HL-60 (cell line): Measurements from ENCODE around the gene EEF1B2.

Source experiments
- CTCF ChIP-seq: IDR thresholded peaks from one replicate; pipeline ENCODE4 v1.5.1; 2011; ENCODE audit warnings: low read length, control low read depth, inconsistent platforms; ENCODE audit not compliant: insufficient read depth
- POLR2AphosphoS5 ChIP-seq: IDR thresholded peaks from 2 replicates; pipeline ENCODE4 v1.6.1; 2012; ENCODE audit warnings: low read depth
- SPI1 ChIP-seq: IDR thresholded peaks from 2 replicates; pipeline ENCODE4 v1.6.1; 2012; ENCODE audit warnings: low read depth, mild to moderate bottlenecking, borderline replicate concordance
- TF ChIP-seq, protein P1 (sequence below): IDR thresholded peaks from 2 replicates; pipeline ENCODE4 v1.6.1; 2012; ENCODE audit warnings: low read depth; ENCODE audit not compliant: insufficient replicate concordance

DNA sequence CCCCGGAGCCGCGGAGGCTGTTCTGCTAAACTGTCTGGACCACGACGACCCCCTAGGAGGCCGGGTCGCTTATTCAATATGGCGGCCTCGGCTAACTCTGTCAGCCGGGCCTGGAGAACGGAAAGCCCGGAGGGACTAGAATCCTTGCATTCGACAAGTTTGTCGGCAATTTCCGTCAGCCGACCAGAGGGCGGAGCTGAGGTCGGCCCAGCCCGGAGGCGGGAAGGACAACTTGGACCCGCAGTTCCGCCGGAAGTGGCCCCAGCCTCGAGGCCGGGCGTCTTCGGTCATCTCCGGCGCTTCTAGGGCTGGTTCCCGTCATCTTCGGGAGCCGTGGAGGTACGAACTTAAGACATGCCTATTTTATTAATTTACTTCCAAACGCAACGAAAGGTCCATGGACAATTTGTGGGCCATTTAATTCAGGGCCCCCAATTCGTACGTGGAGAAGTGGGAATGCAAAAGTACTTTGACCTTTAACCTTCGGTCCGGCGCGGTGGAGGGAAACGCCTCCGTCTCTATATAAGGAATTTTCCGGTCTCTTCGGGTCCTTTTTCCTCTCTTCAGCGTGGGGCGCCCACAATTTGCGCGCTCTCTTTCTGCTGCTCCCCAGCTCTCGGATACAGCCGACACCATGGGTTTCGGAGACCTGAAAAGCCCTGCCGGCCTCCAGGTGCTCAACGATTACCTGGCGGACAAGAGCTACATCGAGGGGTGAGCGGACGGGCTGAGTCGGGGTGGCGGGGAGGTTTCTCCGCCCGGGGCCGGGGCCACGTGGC, at the start of gene EEF1B2, which contains the start of gene NDUFS1:
- TF ChIP-seq CTCF (no peak), POLR2AphosphoS5 (peak; percentile 80), SPI1 (peak; percentile 46; the same call in 1 of the 2 replicates)
- TF ChIP-seq, protein P1, sequence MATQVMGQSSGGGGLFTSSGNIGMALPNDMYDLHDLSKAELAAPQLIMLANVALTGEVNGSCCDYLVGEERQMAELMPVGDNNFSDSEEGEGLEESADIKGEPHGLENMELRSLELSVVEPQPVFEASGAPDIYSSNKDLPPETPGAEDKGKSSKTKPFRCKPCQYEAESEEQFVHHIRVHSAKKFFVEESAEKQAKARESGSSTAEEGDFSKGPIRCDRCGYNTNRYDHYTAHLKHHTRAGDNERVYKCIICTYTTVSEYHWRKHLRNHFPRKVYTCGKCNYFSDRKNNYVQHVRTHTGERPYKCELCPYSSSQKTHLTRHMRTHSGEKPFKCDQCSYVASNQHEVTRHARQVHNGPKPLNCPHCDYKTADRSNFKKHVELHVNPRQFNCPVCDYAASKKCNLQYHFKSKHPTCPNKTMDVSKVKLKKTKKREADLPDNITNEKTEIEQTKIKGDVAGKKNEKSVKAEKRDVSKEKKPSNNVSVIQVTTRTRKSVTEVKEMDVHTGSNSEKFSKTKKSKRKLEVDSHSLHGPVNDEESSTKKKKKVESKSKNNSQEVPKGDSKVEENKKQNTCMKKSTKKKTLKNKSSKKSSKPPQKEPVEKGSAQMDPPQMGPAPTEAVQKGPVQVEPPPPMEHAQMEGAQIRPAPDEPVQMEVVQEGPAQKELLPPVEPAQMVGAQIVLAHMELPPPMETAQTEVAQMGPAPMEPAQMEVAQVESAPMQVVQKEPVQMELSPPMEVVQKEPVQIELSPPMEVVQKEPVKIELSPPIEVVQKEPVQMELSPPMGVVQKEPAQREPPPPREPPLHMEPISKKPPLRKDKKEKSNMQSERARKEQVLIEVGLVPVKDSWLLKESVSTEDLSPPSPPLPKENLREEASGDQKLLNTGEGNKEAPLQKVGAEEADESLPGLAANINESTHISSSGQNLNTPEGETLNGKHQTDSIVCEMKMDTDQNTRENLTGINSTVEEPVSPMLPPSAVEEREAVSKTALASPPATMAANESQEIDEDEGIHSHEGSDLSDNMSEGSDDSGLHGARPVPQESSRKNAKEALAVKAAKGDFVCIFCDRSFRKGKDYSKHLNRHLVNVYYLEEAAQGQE, result peak; percentile 49
